ENCODE data around the gene GLIS1. TPM values are rescaled to one million over a fixed set of nuclear protein-coding genes. Genes with fewer than 3 reads are reported as not detected.

The GLIS1 gene
- total RNA-seq, 1 donor from 2014 or later = 0.16 TPM

- TF ChIP-seq, protein P1, sequence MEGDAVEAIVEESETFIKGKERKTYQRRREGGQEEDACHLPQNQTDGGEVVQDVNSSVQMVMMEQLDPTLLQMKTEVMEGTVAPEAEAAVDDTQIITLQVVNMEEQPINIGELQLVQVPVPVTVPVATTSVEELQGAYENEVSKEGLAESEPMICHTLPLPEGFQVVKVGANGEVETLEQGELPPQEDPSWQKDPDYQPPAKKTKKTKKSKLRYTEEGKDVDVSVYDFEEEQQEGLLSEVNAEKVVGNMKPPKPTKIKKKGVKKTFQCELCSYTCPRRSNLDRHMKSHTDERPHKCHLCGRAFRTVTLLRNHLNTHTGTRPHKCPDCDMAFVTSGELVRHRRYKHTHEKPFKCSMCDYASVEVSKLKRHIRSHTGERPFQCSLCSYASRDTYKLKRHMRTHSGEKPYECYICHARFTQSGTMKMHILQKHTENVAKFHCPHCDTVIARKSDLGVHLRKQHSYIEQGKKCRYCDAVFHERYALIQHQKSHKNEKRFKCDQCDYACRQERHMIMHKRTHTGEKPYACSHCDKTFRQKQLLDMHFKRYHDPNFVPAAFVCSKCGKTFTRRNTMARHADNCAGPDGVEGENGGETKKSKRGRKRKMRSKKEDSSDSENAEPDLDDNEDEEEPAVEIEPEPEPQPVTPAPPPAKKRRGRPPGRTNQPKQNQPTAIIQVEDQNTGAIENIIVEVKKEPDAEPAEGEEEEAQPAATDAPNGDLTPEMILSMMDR (IDR thresholded peaks at IDR 0.05; ENCODE audit: borderline replicate concordance) = no peak
- no peaks in the 10 kb centered on the region for H3K4me1 ChIP-seq
- peak; percentile 5 for DNase-seq
- no peaks in the 10 kb centered on the region for H3K36me3 ChIP-seq
- no peak overlapping the region for H3K4me3 ChIP-seq
- intact Hi-C loops (cut with micrococcal nuclease) = no loop called here
- H3K9me3 ChIP-seq (replicated peaks) = no peaks in the 10 kb centered on the region
- H3K27me3 ChIP-seq (ENCODE audit: low read depth) = peaks cover 46% of the 10 kb centered on the region
- H3K27ac ChIP-seq (replicated peaks) = no peak overlapping the region
Measured at GRCh38 chr1:53553734-53554509, 185.0 kb downstream of the GLIS1 start.

DNA sequence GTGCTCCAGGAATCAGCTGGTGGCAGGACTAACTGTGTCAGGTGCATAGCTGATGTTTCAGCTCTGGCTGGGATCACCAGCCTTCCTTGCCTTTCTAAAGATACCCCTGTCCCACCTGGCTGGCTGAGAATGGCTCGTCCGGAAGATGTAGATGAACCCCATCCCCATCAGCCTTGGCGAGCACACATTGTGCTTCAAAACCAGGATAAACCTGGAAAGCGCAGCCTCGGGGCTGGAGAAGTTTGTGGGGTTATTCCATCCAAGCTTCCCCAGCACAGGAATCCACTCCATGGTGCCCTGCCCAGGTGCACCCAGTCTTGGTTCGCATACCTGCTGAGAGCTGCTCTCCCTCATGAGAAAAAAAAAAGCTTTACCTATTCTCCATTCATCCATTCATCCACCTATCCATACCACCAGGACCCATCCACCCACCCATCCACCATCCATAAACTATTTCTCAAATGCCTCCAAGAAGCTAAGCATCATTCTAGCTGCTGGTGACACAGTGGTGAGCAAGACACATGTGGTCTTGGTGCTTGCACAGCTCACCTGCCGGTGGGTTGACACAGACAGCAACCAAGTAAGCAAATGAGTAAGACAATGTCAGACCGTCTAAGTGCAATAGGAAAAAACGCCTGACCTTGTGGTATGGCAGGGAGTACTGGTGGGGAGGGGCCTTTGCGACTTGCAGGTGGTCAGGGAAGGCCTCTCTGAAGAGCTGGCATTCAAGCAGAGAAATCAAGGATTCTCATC lies 185.8 kb downstream of the GLIS1 start:
- intact Hi-C loops (cut with micrococcal nuclease) = no loop called here
- H3K9me3 ChIP-seq (replicated peaks) = no peaks in the 10 kb centered on the region
- peaks cover 49% of the 10 kb centered on the region for H3K27me3 ChIP-seq (ENCODE audit: low read depth)
- no peak overlapping the region for H3K27ac ChIP-seq (replicated peaks)
- no peak overlapping the region for H3K4me3 ChIP-seq
- TF ChIP-seq, protein P1 (IDR thresholded peaks at IDR 0.05; ENCODE audit: borderline replicate concordance) = no peak
- no peaks in the 10 kb centered on the region for H3K36me3 ChIP-seq
- H3K4me1 ChIP-seq = no peaks in the 10 kb centered on the region
- peak; percentile 7 for DNase-seq

DNA sequence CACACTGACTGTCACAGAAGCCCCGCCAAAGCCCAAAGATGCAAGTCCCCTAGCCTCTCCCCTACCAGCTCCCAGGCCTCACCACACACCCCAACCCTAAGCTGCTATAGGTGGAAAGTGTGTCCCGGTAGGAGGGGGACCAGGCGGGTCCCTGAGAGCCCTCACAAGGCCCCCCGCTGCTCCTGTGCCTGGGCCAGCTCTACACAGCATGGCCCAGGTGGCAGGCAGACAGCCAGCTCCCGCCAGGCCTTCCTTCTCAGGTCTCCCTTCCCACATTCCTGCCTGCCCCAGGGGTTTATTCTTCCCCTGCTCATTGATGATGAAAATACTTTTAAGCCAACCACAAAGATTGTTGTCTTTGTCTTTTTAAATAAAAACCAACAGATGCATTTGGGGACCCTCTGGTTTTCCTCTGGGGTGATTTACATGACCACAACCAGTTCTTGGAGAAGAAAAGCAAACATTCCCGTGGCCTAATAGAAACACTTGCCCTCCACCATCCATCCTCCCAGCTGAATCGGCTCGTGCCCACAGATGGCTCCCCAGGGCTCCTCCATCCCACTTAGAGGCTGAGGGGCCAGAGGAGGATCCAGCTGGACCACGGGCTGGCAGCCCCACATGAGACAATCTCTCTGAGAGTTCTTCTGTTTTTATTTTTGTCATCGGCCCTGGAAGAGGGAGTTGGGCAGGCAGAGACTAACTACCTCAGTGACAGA lies 186.7 kb downstream of the GLIS1 start:
- no peak overlapping the region for H3K27ac ChIP-seq (replicated peaks)
- no peaks in the 10 kb centered on the region for H3K9me3 ChIP-seq (replicated peaks)
- intact Hi-C loops (cut with micrococcal nuclease) = no loop called here
- TF ChIP-seq, protein P1 (IDR thresholded peaks at IDR 0.05; ENCODE audit: borderline replicate concordance) = no peak
- peak; percentile 1 for DNase-seq
- H3K27me3 ChIP-seq (ENCODE audit: low read depth) = peaks cover 58% of the 10 kb centered on the region
- no peak overlapping the region for H3K4me3 ChIP-seq
- H3K36me3 ChIP-seq = no peaks in the 10 kb centered on the region
- no peaks in the 10 kb centered on the region for H3K4me1 ChIP-seq

- intact Hi-C loops (cut with micrococcal nuclease) = no loop called here
- Histone ChIP-seq H3K4me1 (no peaks in the 10 kb centered on the region), H3K9me3 (replicated peaks) (no peaks in the 10 kb centered on the region), H3K27me3 (ENCODE audit: low read depth) (peaks cover 66% of the 10 kb centered on the region), H3K36me3 (no peaks in the 10 kb centered on the region), H3K27ac (replicated peaks) (no peak overlapping the region), H3K4me3 (no peak overlapping the region)
- peak; percentile 1 for DNase-seq
- TF ChIP-seq, protein P1 (IDR thresholded peaks at IDR 0.05; ENCODE audit: borderline replicate concordance) = no peak
Measured at GRCh38 chr1:53551428-53551995, 187.5 kb downstream of the GLIS1 start.

- H3K4me1 ChIP-seq = no peaks in the 10 kb centered on the region
- peaks cover 75% of the 10 kb centered on the region for H3K27me3 ChIP-seq (ENCODE audit: low read depth)
- H3K36me3 ChIP-seq = no peaks in the 10 kb centered on the region
- H3K27ac ChIP-seq (replicated peaks) = no peak overlapping the region
- intact Hi-C loops (cut with micrococcal nuclease) = no loop called here
- TF ChIP-seq, protein P1 (IDR thresholded peaks at IDR 0.05; ENCODE audit: borderline replicate concordance) = no peak
- DNase-seq = peak; percentile 6
- no peak overlapping the region for H3K4me3 ChIP-seq
- no peaks in the 10 kb centered on the region for H3K9me3 ChIP-seq (replicated peaks)
Measured at GRCh38 chr1:53550201-53550741, 188.7 kb downstream of the GLIS1 start.
